Astrocyte of the cerebellum (primary cell): ENCODE data around the gene ARHGEF10L.

ENCODE experiments used
- DNase-seq: peaks from one replicate; pipeline ENCODE4 v3.0.0-alpha.2; 2011; ENCODE audit warnings: low read depth
- H3K4me3 ChIP-seq: 2 replicates; pipeline ENCODE4 v1.5.1; 2011; ENCODE audit warnings: mild to moderate bottlenecking, low read depth, low read length, moderate library complexity
- CTCF ChIP-seq: IDR thresholded peaks from 2 replicates; pipeline ENCODE4 v1.5.1; 2012; ENCODE audit warnings: low read length, low read depth, moderate library complexity, mild to moderate bottlenecking; ENCODE audit errors: missing control alignments
- in situ Hi-C: cut with HindIII; loops from 2 replicates; pipeline ENCODE4 v1.10.0; 2017; ENCODE audit warnings: low sequenced_read_pairs

ARHGEF10L gene

DNA sequence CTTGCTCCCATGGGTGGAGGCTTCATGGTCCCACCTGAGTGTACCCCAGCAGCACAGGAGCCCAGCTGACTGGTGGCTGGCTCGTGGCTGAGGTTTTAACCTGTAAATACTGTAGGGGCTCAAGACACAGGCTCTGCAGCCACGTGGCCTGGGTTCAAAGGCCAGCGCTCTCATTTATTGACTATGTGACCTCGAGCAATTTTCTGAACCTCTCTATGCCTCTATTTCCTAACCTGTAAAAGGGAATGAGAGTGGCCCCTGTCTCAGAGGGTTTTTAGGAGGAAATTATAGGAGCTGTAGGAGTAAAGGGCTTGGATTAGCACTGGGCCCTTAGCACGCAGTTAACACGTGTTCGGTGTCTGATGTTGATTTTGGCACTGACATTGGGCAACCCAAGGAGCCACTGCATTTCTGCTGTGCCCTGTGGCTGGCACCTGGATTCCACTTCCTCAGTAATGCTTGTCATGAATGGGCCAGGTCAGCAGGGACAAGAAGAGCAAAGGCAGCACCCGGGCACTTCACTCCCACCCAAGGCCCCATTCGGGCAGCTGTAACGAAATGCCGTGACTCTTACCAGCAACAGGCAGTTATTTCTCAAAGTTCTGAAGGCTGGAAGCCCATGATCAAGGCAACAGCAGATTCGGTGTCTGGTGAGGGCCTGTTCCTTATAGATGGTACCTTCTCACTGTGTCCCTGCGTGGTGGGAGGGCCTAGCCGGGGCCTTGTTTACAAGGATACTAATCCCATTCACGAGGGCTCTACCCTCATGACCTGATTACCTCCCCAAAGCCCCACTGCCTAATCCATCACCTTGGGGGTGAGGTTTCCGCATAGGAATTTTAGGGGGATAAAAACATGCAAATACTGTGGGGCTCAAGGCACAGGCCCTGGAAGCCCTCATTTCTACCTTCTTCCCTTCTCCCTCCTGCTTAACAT lies 25.2 kb downstream of the ARHGEF10L start:
- in situ Hi-C loops: no loop called here
- no peak for DNase-seq
- TF ChIP-seq CTCF: no peak
- H3K4me3 ChIP-seq: no peak overlapping the region

DNA sequence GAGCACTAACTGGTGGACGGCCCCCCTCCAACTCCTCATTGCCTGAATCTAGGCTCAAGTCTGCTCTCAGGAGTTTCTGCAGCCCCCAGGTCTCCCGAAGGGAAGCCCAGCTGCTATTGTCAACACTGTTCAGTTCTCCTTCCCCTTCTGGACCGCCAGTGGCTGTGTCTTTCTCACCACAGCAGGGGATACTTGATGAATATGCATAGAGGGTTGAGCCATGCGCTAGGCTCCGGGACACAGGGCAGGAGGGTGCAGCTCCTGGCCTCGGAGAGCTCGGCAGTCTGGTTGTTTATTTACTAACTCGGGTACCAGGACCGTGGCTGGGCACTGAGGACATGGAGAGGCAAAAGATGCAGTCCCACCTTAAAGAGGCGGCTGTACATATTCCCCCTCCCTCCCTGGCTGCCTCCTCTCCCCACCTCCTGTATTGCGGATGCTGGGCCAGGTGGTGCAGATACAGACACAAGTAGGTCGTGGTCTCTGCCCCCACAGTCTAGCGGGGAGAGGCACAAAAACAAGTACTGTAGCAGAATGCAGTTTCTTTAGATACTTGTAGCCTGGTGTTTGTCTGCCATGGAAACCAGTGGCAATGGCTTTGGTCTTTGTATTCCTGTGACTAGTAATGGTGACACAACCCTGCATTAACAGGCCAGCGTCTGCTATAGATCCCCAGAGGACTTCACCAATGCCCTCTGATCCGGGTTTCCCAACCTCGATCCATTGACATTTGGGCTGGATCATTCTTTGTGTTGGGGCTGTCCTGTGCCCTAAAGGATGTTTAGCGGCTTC lies 26.2 kb downstream of the ARHGEF10L start:
- no peak overlapping the region for H3K4me3 ChIP-seq
- in situ Hi-C loops: no loop called here
- no peak for TF ChIP-seq CTCF
- no peak for DNase-seq

DNA sequence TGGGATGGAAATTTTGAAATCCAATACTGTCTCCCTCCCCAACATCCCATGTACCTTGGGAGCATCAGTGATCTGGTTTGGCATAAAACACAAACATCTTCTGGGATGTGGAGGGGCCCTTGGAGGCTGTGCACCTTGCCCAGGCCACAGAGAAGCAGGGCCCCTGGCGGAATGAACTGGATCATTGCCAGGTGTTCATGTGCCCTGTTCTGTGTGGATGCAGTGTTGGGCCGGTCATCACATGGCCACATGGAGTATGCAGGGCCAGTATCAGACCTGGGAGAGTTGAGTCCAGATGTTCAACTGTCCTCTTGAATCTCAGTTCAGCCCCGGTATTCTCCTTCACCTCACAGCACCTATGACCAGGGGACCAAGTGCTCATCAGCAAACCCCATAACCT lies 26.9 kb downstream of the ARHGEF10L start:
- TF ChIP-seq CTCF: no peak
- in situ Hi-C loops: no loop called here
- no peak overlapping the region for H3K4me3 ChIP-seq
- no peak for DNase-seq

DNA sequence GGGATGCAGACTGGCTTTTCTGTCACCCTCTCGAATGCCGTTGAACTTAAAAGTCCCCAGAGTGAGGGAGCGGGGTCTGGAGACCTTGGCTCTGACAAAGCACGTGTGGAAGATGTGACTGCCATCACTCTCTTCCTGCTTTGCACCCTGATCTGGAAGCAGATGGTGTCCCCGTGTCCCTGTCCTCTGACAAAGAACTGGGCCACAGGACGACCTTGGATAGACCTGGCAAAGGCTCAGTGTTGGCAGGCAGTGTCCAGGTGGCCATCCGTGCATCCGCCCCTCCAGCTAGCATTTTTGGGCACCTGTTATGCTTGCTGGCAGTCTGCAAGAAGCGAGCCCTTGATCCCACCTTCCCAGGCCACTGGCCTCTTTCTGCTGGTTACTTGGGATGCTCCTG lies 27.4 kb downstream of the ARHGEF10L start:
- no peak for DNase-seq
- no peak overlapping the region for H3K4me3 ChIP-seq
- TF ChIP-seq CTCF: no peak
- in situ Hi-C loops: no loop called here

DNA sequence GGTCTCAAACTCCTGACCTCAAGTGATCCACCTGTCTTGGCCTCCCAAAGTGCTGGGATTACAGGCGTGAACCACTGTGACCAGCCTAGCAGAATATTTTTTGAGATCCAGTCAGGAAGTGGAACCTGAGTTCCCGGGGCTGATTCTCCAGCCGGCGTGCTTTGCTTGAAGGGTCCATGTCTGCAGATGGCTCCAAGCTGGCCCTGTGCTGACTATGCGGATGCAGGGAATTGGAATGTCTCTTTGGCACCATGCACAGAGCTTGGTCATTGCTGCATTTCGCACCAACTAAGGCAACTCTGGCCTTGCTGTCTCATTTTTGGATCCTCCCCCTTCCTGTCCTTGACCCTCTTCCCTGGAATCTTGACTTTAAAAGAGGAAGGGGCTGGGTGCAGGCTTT lies 28.1 kb downstream of the ARHGEF10L start:
- in situ Hi-C loops: no loop called here
- no peak overlapping the region for H3K4me3 ChIP-seq
- TF ChIP-seq CTCF: no peak
- no peak for DNase-seq

DNA sequence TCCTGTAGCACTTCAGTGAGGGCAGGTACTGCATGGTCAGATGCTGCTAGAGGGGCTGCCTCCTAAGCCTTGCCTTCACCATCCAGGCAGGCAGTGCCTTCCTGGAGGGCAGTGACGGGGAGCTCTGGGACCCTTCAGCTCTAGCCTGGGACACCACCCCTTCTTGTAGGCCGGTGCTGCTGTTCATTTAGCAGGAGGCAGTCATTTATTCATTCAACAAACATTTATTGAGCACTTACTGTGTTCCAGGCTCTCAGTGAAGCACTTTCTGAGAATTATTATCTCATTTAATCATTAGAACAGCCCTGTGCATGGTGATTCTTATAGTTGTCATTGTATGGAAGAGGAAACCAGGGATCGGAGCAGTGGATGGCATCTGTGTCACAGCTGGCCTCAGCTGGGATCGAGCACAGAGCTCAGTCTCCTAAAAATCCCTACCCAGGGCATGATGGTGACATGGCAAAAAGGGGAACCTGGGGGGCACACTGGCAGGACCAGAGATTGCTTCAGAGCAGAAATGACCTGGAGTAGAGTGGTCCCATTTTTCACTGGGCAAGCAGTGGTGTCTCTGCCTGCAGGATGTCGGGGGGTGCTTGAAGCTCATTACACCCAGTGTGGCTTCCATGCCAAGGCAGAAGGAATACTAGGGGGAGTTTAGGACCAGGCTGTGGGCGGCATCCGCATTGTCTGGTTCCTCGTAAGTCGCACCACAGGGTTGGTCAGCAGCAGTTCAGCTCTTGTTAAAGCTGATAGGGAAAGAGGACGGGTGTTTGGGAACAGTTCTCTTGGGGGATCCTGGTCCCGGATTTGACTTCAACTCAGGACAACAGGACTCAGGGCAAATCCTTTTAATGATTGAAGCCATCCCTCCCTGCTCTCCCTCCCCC lies 28.8 kb downstream of the ARHGEF10L start:
- in situ Hi-C loops: no loop called here
- TF ChIP-seq CTCF: no peak
- DNase-seq: no peak

More for the DNA sequence above, 28.8 kb downstream of the ARHGEF10L start:
- no peak overlapping the region for H3K4me3 ChIP-seq
